GM12865 (cell line): ENCODE data around the gene CHKB.

Experiments
- DNase-seq: peaks from one replicate; pipeline ENCODE4 v3.0.0; 2010; ENCODE audit warnings: low read depth
- H3K4me3 ChIP-seq: 2 replicates; pipeline ENCODE4 v1.5.1; 2011; ENCODE audit warnings: mild to moderate bottlenecking, low read depth, low read length, control low read depth
- TF ChIP-seq, protein P1 (sequence below): IDR thresholded peaks from 2 replicates; pipeline ENCODE4 v1.5.1; 2011; ENCODE audit warnings: low read length, control low read depth, low read depth, inconsistent platforms; ENCODE audit not compliant: insufficient read depth; ENCODE audit errors: missing control alignments

The CHKB gene

DNA sequence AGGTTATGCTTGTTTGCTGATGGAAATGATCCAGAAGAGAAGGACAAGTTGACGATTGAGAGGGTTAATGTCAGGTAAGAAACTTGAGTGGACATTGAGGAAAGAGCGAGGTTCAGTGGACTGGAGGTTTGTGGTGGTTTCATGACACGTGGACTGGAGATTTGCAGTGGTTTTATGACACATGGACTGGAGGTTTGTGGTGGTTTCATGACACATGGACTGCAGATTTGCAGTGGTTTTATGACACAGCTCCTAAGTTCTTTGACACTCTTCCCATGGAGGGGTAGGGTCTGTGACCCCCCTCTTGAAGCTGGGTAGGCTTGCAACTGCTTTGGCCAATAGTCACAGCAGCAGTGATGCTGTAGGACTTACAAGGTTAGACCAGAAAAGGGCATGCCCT is 12.5 kb upstream of the CHKB start:
- no peak for DNase-seq
- H3K4me3 ChIP-seq, result no peak overlapping the region
- TF ChIP-seq, protein P1, sequence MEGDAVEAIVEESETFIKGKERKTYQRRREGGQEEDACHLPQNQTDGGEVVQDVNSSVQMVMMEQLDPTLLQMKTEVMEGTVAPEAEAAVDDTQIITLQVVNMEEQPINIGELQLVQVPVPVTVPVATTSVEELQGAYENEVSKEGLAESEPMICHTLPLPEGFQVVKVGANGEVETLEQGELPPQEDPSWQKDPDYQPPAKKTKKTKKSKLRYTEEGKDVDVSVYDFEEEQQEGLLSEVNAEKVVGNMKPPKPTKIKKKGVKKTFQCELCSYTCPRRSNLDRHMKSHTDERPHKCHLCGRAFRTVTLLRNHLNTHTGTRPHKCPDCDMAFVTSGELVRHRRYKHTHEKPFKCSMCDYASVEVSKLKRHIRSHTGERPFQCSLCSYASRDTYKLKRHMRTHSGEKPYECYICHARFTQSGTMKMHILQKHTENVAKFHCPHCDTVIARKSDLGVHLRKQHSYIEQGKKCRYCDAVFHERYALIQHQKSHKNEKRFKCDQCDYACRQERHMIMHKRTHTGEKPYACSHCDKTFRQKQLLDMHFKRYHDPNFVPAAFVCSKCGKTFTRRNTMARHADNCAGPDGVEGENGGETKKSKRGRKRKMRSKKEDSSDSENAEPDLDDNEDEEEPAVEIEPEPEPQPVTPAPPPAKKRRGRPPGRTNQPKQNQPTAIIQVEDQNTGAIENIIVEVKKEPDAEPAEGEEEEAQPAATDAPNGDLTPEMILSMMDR, result no peak

GRCh38 chr22:50587407-50587806 is 4.8 kb upstream of the CHKB start:
- no peak for DNase-seq
- no peak overlapping the region for H3K4me3 ChIP-seq
- TF ChIP-seq, protein P1, result no peak

GRCh38 chr22:50586416-50586815 is 3.8 kb upstream of the CHKB start:
- DNase-seq, result no peak
- TF ChIP-seq, protein P1, result no peak
- H3K4me3 ChIP-seq, result no peak overlapping the region

- TF ChIP-seq, protein P1, result no peak
- H3K4me3 ChIP-seq, result no peak overlapping the region
- no peak for DNase-seq
Observed at GRCh38 chr22:50585781-50586180, 3.1 kb upstream of the CHKB start.

DNA sequence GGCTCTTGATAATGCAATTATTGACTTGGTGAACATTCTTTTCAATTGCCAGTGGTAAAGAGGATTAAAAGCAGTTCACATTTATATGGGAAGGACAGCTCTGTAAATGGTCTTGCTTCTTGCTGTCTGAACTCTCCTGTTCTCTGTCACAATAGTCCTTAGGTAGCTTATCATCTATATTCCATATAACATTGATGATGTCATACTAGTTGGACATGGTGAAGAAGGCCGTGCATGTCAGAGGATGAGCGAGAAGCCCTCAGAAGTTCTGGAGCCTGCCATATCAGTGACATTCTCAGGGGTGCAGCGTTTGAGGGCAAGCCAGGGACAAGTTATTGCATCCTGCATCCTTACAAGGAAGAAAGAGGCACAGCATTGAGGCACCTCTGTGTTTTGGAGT is 2.6 kb upstream of the CHKB start:
- no peak for DNase-seq
- H3K4me3 ChIP-seq, result no peak overlapping the region
- TF ChIP-seq, protein P1, result no peak

- no peak overlapping the region for H3K4me3 ChIP-seq
- no peak for DNase-seq
- TF ChIP-seq, protein P1, result no peak
Observed at GRCh38 chr22:50584106-50585096, 1.8 kb upstream of the CHKB start.
